ENCODE data around the gene NES.

Gene NES

DNA sequence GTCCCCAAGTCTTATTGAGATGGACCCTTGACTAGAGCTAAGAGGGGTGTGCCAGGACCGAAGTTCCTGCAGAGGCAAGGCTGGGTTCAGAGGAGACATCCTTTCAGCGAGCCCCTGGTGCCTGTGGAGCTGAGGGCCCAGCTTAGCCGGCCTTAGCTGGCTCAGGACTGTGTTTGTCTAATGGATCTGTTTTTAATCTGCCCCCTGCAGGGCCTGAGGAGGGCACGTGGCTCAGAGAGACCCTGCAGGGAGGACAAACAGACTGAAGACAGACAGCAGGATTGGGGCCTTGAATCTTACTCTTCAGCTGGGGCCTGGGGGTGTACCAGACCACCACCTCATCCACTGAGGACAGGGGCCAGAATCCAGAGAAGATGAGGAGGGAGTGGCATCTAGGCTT lies 26.5 kb upstream of the NES start:
- Histone ChIP-seq H3K9me2 (ENCODE audit: low read depth, low read length) (no peaks in the 10 kb centered on the region), H3K4me2 (ENCODE audit: low read length) (no peak overlapping the region), H3K4me1 (ENCODE audit: insufficient read depth, low read length, severe bottlenecking) (peaks cover 15% of the 10 kb centered on the region), H2AFZ (ENCODE audit: low read length) (no peak overlapping the region), H4K20me1 (ENCODE audit: insufficient read depth, low read length) (no peaks in the 10 kb centered on the region), H3K9me3 (ENCODE audit: low read length) (no peaks in the 10 kb centered on the region), H3K36me3 (ENCODE audit: insufficient read depth, low read length) (no peaks in the 10 kb centered on the region), H3F3A (ENCODE audit: insufficient read depth, low read length) (no peaks in the 10 kb centered on the region), H3K27me3 (ENCODE audit: insufficient read depth, low read length) (peaks cover 11% of the 10 kb centered on the region; the same call in 1 of the 2 replicates), H3K9ac (ENCODE audit: low read length) (no peak overlapping the region), H3K4me3 (ENCODE audit: low read depth, low read length, poor library complexity, severe bottlenecking) (no peak overlapping the region), H3K27ac (ENCODE audit: low read depth, low read length, poor library complexity, severe bottlenecking) (no peak overlapping the region), H3K79me2 (ENCODE audit: insufficient read depth, low read length) (no peaks in the 10 kb centered on the region)
- TF ChIP-seq EZH2 (IDR thresholded peaks at IDR 0.05; ENCODE audit: borderline replicate concordance, low read length) = no peak
- TF ChIP-seq, protein P1, sequence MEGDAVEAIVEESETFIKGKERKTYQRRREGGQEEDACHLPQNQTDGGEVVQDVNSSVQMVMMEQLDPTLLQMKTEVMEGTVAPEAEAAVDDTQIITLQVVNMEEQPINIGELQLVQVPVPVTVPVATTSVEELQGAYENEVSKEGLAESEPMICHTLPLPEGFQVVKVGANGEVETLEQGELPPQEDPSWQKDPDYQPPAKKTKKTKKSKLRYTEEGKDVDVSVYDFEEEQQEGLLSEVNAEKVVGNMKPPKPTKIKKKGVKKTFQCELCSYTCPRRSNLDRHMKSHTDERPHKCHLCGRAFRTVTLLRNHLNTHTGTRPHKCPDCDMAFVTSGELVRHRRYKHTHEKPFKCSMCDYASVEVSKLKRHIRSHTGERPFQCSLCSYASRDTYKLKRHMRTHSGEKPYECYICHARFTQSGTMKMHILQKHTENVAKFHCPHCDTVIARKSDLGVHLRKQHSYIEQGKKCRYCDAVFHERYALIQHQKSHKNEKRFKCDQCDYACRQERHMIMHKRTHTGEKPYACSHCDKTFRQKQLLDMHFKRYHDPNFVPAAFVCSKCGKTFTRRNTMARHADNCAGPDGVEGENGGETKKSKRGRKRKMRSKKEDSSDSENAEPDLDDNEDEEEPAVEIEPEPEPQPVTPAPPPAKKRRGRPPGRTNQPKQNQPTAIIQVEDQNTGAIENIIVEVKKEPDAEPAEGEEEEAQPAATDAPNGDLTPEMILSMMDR (IDR thresholded peaks at IDR 0.05; ENCODE audit: low read length) = no peak

DNA sequence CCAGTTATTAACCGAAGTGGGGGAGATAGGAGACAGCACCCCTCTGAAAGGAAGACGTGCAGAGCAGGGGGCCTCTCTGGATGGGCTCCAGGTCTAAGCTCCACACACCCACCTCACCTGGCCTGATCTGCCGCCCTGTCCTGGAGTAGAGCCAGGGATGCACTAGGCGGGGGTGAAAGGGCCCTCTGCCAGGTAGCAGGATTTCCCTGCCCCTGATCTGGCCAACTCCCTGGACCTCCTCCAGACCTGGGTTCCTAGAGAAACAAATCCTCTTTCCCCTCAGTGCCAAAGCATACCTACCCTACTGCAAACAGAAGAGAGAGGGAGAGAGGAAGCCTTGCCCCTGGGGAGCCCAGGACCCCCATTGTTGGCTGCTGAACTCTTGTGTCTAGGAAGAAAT lies 26.1 kb upstream of the NES start:
- Histone ChIP-seq H3K9ac (ENCODE audit: low read length) (no peak overlapping the region), H3K27me3 (ENCODE audit: insufficient read depth, low read length) (peaks cover 11% of the 10 kb centered on the region; the same call in 1 of the 2 replicates), H4K20me1 (ENCODE audit: insufficient read depth, low read length) (no peaks in the 10 kb centered on the region), H3K36me3 (ENCODE audit: insufficient read depth, low read length) (no peaks in the 10 kb centered on the region), H3K4me3 (ENCODE audit: low read depth, low read length, poor library complexity, severe bottlenecking) (no peak overlapping the region), H3K27ac (ENCODE audit: low read depth, low read length, poor library complexity, severe bottlenecking) (no peak overlapping the region), H3F3A (ENCODE audit: insufficient read depth, low read length) (no peaks in the 10 kb centered on the region), H3K4me2 (ENCODE audit: low read length) (no peak overlapping the region), H3K4me1 (ENCODE audit: insufficient read depth, low read length, severe bottlenecking) (peaks cover 15% of the 10 kb centered on the region), H3K79me2 (ENCODE audit: insufficient read depth, low read length) (no peaks in the 10 kb centered on the region), H3K9me3 (ENCODE audit: low read length) (no peaks in the 10 kb centered on the region), H2AFZ (ENCODE audit: low read length) (no peak overlapping the region), H3K9me2 (ENCODE audit: low read depth, low read length) (no peaks in the 10 kb centered on the region)
- no peak for TF ChIP-seq EZH2 (IDR thresholded peaks at IDR 0.05; ENCODE audit: borderline replicate concordance, low read length)
- TF ChIP-seq, protein P1 (IDR thresholded peaks at IDR 0.05; ENCODE audit: low read length) = no peak

DNA sequence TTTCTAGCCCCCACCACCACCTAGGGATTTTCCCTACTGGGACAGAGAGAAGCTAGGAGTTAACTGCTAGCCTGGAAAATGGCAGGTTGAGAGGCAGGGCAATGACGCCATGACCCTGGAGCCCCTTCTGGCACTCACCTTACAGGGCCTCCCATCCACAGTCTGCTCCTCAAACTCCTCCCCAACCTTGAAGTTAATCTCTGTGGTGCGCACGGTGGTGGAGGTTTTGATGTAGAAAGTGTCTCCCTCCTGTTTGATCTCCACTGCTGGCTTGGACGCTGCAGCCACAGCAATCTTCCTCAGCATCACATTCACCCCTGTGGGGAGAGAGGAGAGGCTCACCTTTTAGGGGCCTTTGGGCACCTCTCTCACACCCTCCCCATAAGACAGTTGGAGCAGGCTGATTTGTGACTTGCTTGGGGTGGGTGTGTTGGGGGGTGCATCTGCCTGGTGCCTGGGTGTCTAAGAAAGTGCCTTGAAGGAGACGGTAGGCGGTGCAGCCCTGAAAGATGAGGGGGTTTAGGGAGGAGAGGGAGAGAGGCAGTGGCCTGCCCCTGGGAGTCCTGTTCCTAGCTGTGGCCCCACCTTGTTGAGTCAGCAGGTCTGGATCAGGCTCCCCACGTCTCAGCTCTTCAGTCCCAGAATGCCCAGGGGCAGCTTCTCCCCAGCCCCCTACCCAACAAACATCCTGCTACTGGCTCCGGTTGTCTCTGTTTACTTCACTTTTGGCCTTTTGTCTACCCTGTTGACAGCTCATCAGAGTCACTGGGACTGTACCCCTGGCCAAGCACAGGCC lies 23.7 kb upstream of the NES start:
- Histone ChIP-seq H3K4me1 (ENCODE audit: insufficient read depth, low read length, severe bottlenecking) (peaks cover 7% of the 10 kb centered on the region), H3K9ac (ENCODE audit: low read length) (no peak overlapping the region), H4K20me1 (ENCODE audit: insufficient read depth, low read length) (no peaks in the 10 kb centered on the region), H2AFZ (ENCODE audit: low read length) (no peak overlapping the region), H3K79me2 (ENCODE audit: insufficient read depth, low read length) (no peaks in the 10 kb centered on the region), H3K36me3 (ENCODE audit: insufficient read depth, low read length) (no peaks in the 10 kb centered on the region), H3K9me2 (ENCODE audit: low read depth, low read length) (no peaks in the 10 kb centered on the region), H3F3A (ENCODE audit: insufficient read depth, low read length) (no peaks in the 10 kb centered on the region), H3K4me3 (ENCODE audit: low read depth, low read length, poor library complexity, severe bottlenecking) (no peak overlapping the region), H3K9me3 (ENCODE audit: low read length) (no peaks in the 10 kb centered on the region), H3K27ac (ENCODE audit: low read depth, low read length, poor library complexity, severe bottlenecking) (no peak overlapping the region), H3K4me2 (ENCODE audit: low read length) (no peak overlapping the region), H3K27me3 (ENCODE audit: insufficient read depth, low read length) (peaks cover 11% of the 10 kb centered on the region; the same call in 1 of the 2 replicates)
- TF ChIP-seq, protein P1 (IDR thresholded peaks at IDR 0.05; ENCODE audit: low read length) = no peak
- TF ChIP-seq EZH2 (IDR thresholded peaks at IDR 0.05; ENCODE audit: borderline replicate concordance, low read length) = no peak
